Measurements from ENCODE around the gene TMEM91.
"Not testable (repeated sequence)": the region's sequence is repeated elsewhere in the genome, so short reads cannot be mapped to it uniquely, and the experiment has no call there.

Gene TMEM91

GRCh38 chr19:41403181-41403970 lies 27.0 kb downstream of the TMEM91 start:
- in situ Hi-C loops (cut with HindIII; ENCODE audit: low pct_ligation_motif_present, low pct_unique_long_range_greater_than_20kb, low sequenced_read_pairs) = no loop called here
- DNase-seq = no peak

GRCh38 chr19:41405776-41406175 lies 29.4 kb downstream of the TMEM91 start:
- DNase-seq = no peak
- in situ Hi-C loops (cut with HindIII; ENCODE audit: low pct_ligation_motif_present, low pct_unique_long_range_greater_than_20kb, low sequenced_read_pairs) = no loop called here

DNA sequence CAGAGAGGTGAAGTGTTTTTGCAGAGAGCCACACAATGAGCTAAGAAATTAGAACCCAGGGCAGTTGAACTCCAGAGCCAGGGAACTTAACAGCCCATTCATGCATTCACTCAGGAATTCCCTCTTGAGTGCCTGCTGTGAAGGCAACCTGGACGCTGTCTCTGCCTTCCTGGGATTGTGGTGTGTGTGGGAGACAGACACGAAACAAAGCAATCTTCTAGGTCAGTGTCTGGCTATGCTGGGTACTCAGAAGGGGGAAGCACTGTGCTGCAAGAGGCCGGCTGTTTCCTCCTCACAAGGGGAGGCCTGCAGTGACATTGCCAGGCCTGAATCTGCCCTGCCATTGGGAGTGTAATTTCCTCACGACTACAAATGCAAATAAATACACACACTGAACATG lies 30.9 kb downstream of the TMEM91 start:
- in situ Hi-C loops (cut with HindIII; ENCODE audit: low pct_ligation_motif_present, low pct_unique_long_range_greater_than_20kb, low sequenced_read_pairs) = no loop called here
- no peak for DNase-seq

- in situ Hi-C loops (cut with HindIII; ENCODE audit: low pct_ligation_motif_present, low pct_unique_long_range_greater_than_20kb, low sequenced_read_pairs) = no loop called here
- no peak for DNase-seq
Observed at GRCh38 chr19:41408256-41408655, 31.9 kb downstream of the TMEM91 start.

DNA sequence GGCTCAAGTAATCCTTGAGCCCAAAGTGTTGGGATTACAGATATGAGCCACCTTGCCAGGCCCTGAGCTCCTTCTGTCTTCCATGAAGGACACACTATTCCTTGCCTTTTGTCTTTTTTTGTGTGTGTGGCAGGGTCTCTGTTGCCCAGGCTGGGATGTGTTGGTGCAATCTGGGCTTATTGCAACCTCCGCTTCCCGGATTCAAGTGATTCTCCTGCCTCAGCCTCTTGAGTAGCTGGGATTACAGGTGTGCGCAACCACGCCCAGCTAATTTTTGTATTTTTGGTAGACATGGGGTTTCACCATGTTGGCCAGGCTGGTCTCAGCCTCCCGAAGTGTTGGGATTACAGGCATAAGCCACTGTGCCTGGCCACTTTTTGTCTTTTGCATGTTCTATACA lies 32.5 kb downstream of the TMEM91 start:
- in situ Hi-C loops (cut with HindIII; ENCODE audit: low pct_ligation_motif_present, low pct_unique_long_range_greater_than_20kb, low sequenced_read_pairs); DNase-seq: not testable (repeated sequence)

DNA sequence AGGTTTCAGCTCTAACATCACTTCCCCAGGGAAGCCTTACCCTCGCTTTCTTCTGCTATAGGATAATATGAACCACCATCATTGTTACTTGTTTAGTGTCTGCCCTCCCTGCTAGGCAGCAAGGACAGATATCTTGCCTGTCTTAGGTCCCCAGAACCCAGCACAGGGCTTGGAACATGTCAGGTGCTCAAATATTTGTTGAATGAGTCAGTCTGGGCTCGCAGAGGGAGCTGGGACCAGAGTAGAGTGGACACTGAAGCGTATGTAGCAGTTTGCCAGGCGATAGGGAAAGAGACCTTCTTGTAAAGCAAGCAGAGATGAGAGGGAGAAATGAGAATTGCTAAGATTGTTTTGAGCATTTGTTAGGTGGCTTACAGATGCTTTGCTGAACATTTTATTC lies 33.0 kb downstream of the TMEM91 start:
- in situ Hi-C loops (cut with HindIII; ENCODE audit: low pct_ligation_motif_present, low pct_unique_long_range_greater_than_20kb, low sequenced_read_pairs) = no loop called here

DNA sequence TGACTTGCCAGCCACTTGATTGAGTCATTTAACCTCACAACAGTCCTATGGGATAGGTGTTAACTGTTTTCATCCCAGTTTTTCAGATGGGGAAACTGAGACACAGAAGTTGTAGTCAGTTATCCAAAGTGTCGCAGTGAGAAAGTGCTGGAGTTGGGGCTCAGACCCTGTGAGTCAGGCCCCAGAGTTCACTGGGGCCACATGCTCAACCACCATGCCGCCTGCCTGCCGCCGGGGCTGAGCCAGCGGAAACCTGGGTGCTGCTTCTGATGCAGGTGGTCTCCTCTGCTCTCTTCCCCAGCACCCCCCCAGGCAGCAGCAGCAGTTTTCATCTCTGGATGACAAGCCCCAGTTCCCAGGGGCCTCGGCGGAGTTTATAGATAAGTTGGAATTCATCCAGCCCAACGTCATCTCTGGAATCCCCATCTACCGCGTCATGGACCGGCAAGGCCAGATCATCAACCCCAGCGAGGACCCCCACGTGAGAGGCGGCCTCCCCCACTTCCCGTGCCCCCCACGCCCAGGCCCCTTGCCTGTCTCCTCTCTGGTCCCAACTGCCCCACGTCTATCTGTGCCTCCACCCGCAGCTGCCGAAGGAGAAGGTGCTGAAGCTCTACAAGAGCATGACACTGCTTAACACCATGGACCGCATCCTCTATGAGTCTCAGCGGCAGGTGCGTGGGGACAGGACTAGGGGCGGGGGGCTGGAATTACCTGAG lies 34.2 kb downstream of the TMEM91 start:
- no peak for DNase-seq
- in situ Hi-C loops (cut with HindIII; ENCODE audit: low pct_ligation_motif_present, low pct_unique_long_range_greater_than_20kb, low sequenced_read_pairs) = no loop called here

More for the DNA sequence above, 33.0 kb downstream of the TMEM91 start:
- DNase-seq = peak; percentile 67

- in situ Hi-C loops (cut with HindIII; ENCODE audit: low pct_ligation_motif_present, low pct_unique_long_range_greater_than_20kb, low sequenced_read_pairs) = no loop called here
- no peak for DNase-seq
Observed at GRCh38 chr19:41411100-41411967, 35.0 kb downstream of the TMEM91 start.

- in situ Hi-C loops (cut with HindIII; ENCODE audit: low pct_ligation_motif_present, low pct_unique_long_range_greater_than_20kb, low sequenced_read_pairs) = no loop called here
Observed at GRCh38 chr19:41411968-41412265, 35.6 kb downstream of the TMEM91 start.

GRCh38 chr19:41412953-41413352 lies 36.6 kb downstream of the TMEM91 start:
- DNase-seq = no peak

More at GRCh38 chr19:41411968-41412265, 35.6 kb downstream of the TMEM91 start:
- DNase-seq = no peak

DNA sequence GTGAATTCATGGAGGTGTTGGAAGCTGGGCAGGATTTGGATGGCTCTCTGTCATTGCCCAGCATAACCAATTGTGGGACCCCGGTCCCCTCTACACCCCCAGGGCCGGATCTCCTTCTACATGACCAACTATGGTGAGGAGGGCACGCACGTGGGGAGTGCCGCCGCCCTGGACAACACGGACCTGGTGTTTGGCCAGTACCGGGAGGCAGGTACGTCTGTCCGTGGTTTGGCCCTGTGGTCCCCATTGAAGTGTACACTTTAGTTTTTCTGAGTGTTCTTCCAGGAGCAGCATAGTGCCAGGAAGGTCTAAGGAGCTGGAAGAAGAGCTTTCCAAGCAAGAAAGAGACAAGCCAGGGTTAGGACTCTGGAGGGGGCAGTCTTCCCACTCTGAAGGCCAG lies 37.6 kb downstream of the TMEM91 start:
- in situ Hi-C loops (cut with HindIII; ENCODE audit: low pct_ligation_motif_present, low pct_unique_long_range_greater_than_20kb, low sequenced_read_pairs) = no loop called here
- no peak for DNase-seq

More at GRCh38 chr19:41412953-41413352, 36.6 kb downstream of the TMEM91 start:
- in situ Hi-C loops (cut with HindIII; ENCODE audit: low pct_ligation_motif_present, low pct_unique_long_range_greater_than_20kb, low sequenced_read_pairs) = no loop called here

- no peak for DNase-seq
- in situ Hi-C loops (cut with HindIII; ENCODE audit: low pct_ligation_motif_present, low pct_unique_long_range_greater_than_20kb, low sequenced_read_pairs) = no loop called here
Observed at GRCh38 chr19:41414461-41414860, 38.1 kb downstream of the TMEM91 start.

GRCh38 chr19:41415154-41415571 lies 38.8 kb downstream of the TMEM91 start:
- no peak for DNase-seq
- in situ Hi-C loops (cut with HindIII; ENCODE audit: low pct_ligation_motif_present, low pct_unique_long_range_greater_than_20kb, low sequenced_read_pairs) = no loop called here

- in situ Hi-C loops (cut with HindIII; ENCODE audit: low pct_ligation_motif_present, low pct_unique_long_range_greater_than_20kb, low sequenced_read_pairs) = no loop called here
- DNase-seq = no peak
Observed at GRCh38 chr19:41416194-41416674, 39.9 kb downstream of the TMEM91 start.

DNA sequence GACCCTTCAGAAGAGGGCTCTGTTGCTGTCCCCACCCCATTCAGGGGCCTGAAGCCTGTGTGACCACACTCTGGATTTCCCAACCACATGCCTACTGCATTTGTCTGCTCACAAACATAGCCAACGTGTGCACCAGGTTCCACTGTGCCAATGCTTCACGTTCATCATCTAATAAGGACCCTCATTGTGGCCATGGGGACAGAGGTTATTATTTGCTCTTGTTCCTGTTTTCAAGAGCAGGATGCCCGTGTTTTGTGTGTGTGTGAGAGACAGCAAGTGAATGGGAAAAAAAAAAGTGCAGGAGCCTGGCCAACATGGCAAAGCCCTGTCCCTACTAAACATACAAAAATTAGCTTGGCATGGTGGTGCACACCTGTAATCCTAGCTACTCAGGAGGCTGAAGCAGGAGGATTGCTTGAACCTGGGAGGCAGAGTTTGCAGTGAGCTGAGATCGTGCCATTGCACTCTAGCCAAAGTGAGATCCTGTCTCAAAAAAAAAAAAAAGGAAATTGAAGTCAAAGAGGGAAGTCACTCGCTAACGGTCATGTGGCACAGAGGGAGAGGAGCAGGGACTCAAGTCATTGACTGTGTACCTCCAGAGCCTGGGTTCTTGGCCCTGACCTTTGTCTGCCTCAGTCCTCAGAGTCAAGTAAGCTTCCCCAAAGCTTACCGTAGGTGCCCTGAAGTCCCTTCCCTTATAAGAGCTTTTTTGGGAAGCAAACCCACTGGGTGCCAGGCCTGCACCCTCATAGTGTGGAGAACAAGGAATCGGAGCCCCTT lies 44.0 kb downstream of the TMEM91 start:
- in situ Hi-C loops (cut with HindIII; ENCODE audit: low pct_ligation_motif_present, low pct_unique_long_range_greater_than_20kb, low sequenced_read_pairs) = no loop called here
- no peak for DNase-seq

DNA sequence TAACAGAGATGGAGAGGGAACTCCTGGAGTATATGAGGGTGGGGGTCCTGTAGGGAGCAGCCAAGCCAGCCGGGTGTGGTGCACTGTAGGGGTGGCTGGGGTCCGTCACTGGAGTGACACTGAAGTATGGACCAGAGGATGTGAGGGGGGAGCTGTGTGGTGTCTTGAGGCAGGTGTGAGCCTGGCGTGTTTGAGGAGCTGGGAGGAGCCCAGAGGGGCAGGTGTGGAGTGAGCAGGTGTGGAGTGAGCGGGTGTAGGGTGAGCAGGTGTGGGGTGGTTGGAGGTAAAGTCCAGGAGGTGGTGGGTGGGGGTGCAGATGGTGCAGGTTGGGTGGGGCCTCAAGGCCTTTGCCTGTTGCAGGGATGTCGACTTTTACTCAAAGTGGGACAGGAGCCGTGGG lies 45.0 kb downstream of the TMEM91 start:
- in situ Hi-C loops (cut with HindIII; ENCODE audit: low pct_ligation_motif_present, low pct_unique_long_range_greater_than_20kb, low sequenced_read_pairs) = no loop called here
- no peak for DNase-seq

DNA sequence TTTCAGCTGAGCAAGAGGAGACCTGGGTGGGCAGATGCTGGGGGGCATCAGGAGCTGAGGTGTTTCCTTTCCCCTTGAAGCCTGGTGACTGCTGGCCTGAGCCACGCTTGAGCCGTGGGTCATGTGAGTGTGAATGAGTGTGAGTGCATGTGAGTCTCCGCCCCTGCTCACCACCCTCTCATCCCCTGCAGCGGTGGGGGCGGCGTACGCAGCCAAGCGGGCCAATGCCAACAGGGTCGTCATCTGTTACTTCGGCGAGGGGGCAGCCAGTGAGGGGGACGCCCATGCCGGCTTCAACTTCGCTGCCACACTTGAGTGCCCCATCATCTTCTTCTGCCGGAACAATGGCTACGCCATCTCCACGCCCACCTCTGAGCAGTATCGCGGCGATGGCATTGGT lies 45.6 kb downstream of the TMEM91 start:
- in situ Hi-C loops (cut with HindIII; ENCODE audit: low pct_ligation_motif_present, low pct_unique_long_range_greater_than_20kb, low sequenced_read_pairs) = no loop called here

GRCh38 chr19:41422456-41422855 lies 46.1 kb downstream of the TMEM91 start:
- in situ Hi-C loops (cut with HindIII; ENCODE audit: low pct_ligation_motif_present, low pct_unique_long_range_greater_than_20kb, low sequenced_read_pairs) = no loop called here
- DNase-seq = no peak

More for the DNA sequence above, 45.6 kb downstream of the TMEM91 start:
- no peak for DNase-seq

Measured in ACHN (cell line).